H9 (cell line): Measurements from ENCODE around the gene GRIP1. TPM values are rescaled to one million over a fixed set of nuclear protein-coding genes. Genes with fewer than 3 reads are reported as not detected.

ENCODE experiments used
- DNase-seq: peaks from one replicate; pipeline ENCODE4 v3.0.0-alpha.2; 2017
- H2AFZ ChIP-seq: one replicate; pipeline ENCODE4 v1.6.1; 2013; ENCODE audit warnings: mild to moderate bottlenecking, low read length, control low read depth, moderate library complexity
- H2AK5ac ChIP-seq: 2 replicates; pipeline ENCODE4 v1.6.1; 2013; ENCODE audit warnings: low read length, control low read depth, mixed read lengths; ENCODE audit not compliant: insufficient read length
- H2BK120ac ChIP-seq: one replicate; pipeline ENCODE4 v1.6.1; 2013; ENCODE audit warnings: low read depth, mild to moderate bottlenecking, low read length, control low read depth, inconsistent platforms; ENCODE audit not compliant: poor library complexity, severe bottlenecking
- H2BK12ac ChIP-seq: 2 replicates; pipeline ENCODE4 v1.6.1; 2013; ENCODE audit warnings: low read length, control low read depth, mixed read lengths, low read depth; ENCODE audit not compliant: insufficient read length
- H2BK15ac ChIP-seq: 2 replicates; pipeline ENCODE4 v1.6.1; 2013; ENCODE audit warnings: low read depth, low read length, control low read depth
- H2BK20ac ChIP-seq: one replicate; pipeline ENCODE4 v1.6.1; 2013; ENCODE audit warnings: low read depth, mild to moderate bottlenecking, low read length, control low read depth, inconsistent platforms; ENCODE audit not compliant: poor library complexity, severe bottlenecking
- H2BK5ac ChIP-seq: 2 replicates; pipeline ENCODE4 v1.6.1; 2013; ENCODE audit warnings: low read length, control low read depth, mixed read lengths; ENCODE audit not compliant: insufficient read length
- H3K14ac ChIP-seq: 2 replicates; pipeline ENCODE4 v1.6.1; 2013; ENCODE audit warnings: low read length, control low read depth; ENCODE audit not compliant: insufficient read depth
- H3K18ac ChIP-seq: 2 replicates; pipeline ENCODE4 v1.6.1; 2013; ENCODE audit warnings: low read depth, mild to moderate bottlenecking, mixed read lengths, low read length, control low read depth; ENCODE audit not compliant: insufficient read length
- H3K23ac ChIP-seq: 2 replicates; pipeline ENCODE4 v1.6.1; 2013; ENCODE audit warnings: low read length, control low read depth, mixed read lengths, low read depth; ENCODE audit not compliant: insufficient read length
- H3K23me2 ChIP-seq: 2 replicates; pipeline ENCODE4 v1.6.1; 2013; ENCODE audit warnings: low read depth, mild to moderate bottlenecking, mixed read lengths, low read length, control low read depth; ENCODE audit not compliant: insufficient read length, poor library complexity, severe bottlenecking
- H3K27ac ChIP-seq: 2 replicates; pipeline ENCODE4 v1.5.1; 2013; ENCODE audit warnings: low read length, control low read depth, mixed read lengths, low read depth; ENCODE audit not compliant: insufficient read length
- H3K27me3 ChIP-seq: 2 replicates; pipeline ENCODE4 v1.6.1; 2013; ENCODE audit warnings: low read length, control low read depth, inconsistent platforms; ENCODE audit not compliant: insufficient read depth
- H3K4ac ChIP-seq: 2 replicates; pipeline ENCODE4 v1.6.1; 2013; ENCODE audit warnings: low read depth, mild to moderate bottlenecking, control low read depth, inconsistent platforms, low read length, moderate library complexity
- H3K4me1 ChIP-seq: 2 replicates; pipeline ENCODE4 v1.6.1; 2013; ENCODE audit warnings: low read length, control low read depth, inconsistent platforms; ENCODE audit not compliant: insufficient read depth
- H3K4me2 ChIP-seq: 2 replicates; pipeline ENCODE4 v1.6.1; 2013; ENCODE audit warnings: low read length, control low read depth, mixed read lengths; ENCODE audit not compliant: insufficient read length, insufficient read depth
- H3K56ac ChIP-seq: 2 replicates; pipeline ENCODE4 v1.6.1; 2013; ENCODE audit warnings: low read depth, mild to moderate bottlenecking, mixed read lengths, low read length, control low read depth; ENCODE audit not compliant: insufficient read length
- H3K79me1 ChIP-seq: 2 replicates; pipeline ENCODE4 v1.6.1; 2013; ENCODE audit warnings: low read depth, mild to moderate bottlenecking, moderate library complexity, low read length, control low read depth, inconsistent platforms; ENCODE audit not compliant: insufficient read depth, poor library complexity, severe bottlenecking
- H3K79me2 ChIP-seq: 2 replicates; pipeline ENCODE4 v1.6.1; 2013; ENCODE audit warnings: low read length, control low read depth, inconsistent platforms; ENCODE audit not compliant: insufficient read depth
- H3K9ac ChIP-seq: 2 replicates; pipeline ENCODE4 v1.6.1; 2013; ENCODE audit warnings: low read length, control low read depth, mixed read lengths; ENCODE audit not compliant: insufficient read length; ENCODE audit errors: extremely low read depth
- H3K9me3 ChIP-seq: one replicate; pipeline ENCODE4 v1.6.1; 2013; ENCODE audit warnings: low read depth, low read length, inconsistent platforms; ENCODE audit not compliant: control insufficient read depth
- H3T11ph ChIP-seq: one replicate; pipeline ENCODE4 v1.6.1; 2013; ENCODE audit warnings: mild to moderate bottlenecking, low read length, control low read depth, inconsistent platforms
- H4K20me1 ChIP-seq: one replicate; pipeline ENCODE4 v1.6.1; 2013; ENCODE audit not compliant: control insufficient read depth, insufficient read length, insufficient read depth
- H4K5ac ChIP-seq: 2 replicates; pipeline ENCODE4 v1.6.1; 2013; ENCODE audit warnings: low read depth, mild to moderate bottlenecking, mixed read lengths, low read length, control low read depth; ENCODE audit not compliant: insufficient read length
- H4K8ac ChIP-seq: replicated peaks from 2 replicates; pipeline ENCODE4 v1.6.1; 2013; ENCODE audit warnings: low read length, control low read depth, mixed read lengths, low read depth; ENCODE audit not compliant: insufficient read length
- H4K91ac ChIP-seq: 2 replicates; pipeline ENCODE4 v1.6.1; 2013; ENCODE audit warnings: low read depth, mild to moderate bottlenecking, moderate library complexity, mixed read lengths, low read length, control low read depth; ENCODE audit not compliant: insufficient read length
- H3K27ac Mint-ChIP-seq, 3 experiments: 2 replicates in 2 of 3; 3 replicates in 1 of 3; pipeline ENCODE4 v1.8.0; 2020 to 2021; ENCODE audit warnings: mixed read lengths in 3 of 3, mild to moderate bottlenecking in 1 of 3, moderate library complexity in 1 of 3
- H3K27me3 Mint-ChIP-seq: 2 replicates; pipeline ENCODE4 v1.8.0; 2021; ENCODE audit warnings: low read depth, mild to moderate bottlenecking, moderate library complexity, mixed read lengths
- H3K36me3 Mint-ChIP-seq, 3 experiments: 2 replicates in 2 of 3; 3 replicates in 1 of 3; pipeline ENCODE4 v1.8.0; 2020 to 2021; ENCODE audit warnings: low read depth in 3 of 3, mixed read lengths in 3 of 3; ENCODE audit not compliant: insufficient read depth in 1 of 3
- H3K4me1 Mint-ChIP-seq, 2 experiments: 2 replicates each; pipeline ENCODE4 v1.8.0; 2020; ENCODE audit warnings: mixed read lengths in 2 of 2
- H3K4me3 Mint-ChIP-seq, 2 experiments: 2 replicates in 1 of 2; 3 replicates in 1 of 2; pipeline ENCODE4 v1.8.0; 2020 to 2021; ENCODE audit warnings: mild to moderate bottlenecking in 2 of 2, mixed read lengths in 2 of 2, moderate library complexity in 1 of 2
- H3K9me3 Mint-ChIP-seq, 2 experiments: 2 replicates in 1 of 2; 3 replicates in 1 of 2; pipeline ENCODE4 v1.8.0; 2020; ENCODE audit warnings: mild to moderate bottlenecking in 2 of 2, mixed read lengths in 2 of 2, moderate library complexity in 1 of 2
- total RNA-seq: library from RNA; stranded (reverse); gene quantifications from 2 replicates; pipeline ENCODE4 v1.2.1, GENCODE V29; 2021
- TF ChIP-seq, protein P1 (sequence below): fragments of 200-600 bp; sonication (generic); conservative IDR thresholded peaks from 3 replicates; pipeline ENCODE4 v1.8.0; 2021; ENCODE audit warnings: antibody characterized with exemption, mild to moderate bottlenecking

Gene GRIP1
- total RNA-seq, 1 experiment from 2014 or later: 19.5 TPM

DNA sequence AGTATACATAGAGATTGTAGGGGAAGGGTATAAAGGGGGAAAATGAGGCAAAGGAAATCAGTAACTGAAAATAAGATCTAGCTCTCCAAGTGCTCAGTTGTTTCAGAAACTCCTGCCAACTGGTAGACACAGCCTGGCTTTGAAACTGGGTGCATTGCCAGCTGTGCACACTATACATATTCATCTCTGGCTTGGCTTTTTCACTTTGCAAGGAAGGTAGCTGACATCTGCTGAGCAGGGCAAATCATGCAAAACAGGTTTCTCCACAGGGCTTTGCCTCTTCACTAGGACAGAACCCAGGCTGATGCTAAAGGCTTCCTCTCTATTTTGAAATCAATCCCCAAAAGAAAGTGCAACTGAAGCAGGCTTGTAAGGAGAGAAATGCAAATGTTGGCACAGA, 275.1 kb downstream of the GRIP1 start:
- Histone ChIP-seq H3K27me3 (no peaks in the 10 kb centered on the region), H3K79me2 (no peaks in the 10 kb centered on the region), H2BK5ac (no peak overlapping the region), H3K23ac (no peak overlapping the region), H3K4me1 (peaks cover 11% of the 10 kb centered on the region; the same call in 1 of the 2 replicates), H3K9me3 (no peaks in the 10 kb centered on the region), H3K14ac (no peak overlapping the region), H4K20me1 (no peaks in the 10 kb centered on the region), H3K9ac (no peak overlapping the region), H3K56ac (no peak overlapping the region), H2BK12ac (no peak overlapping the region), H2BK15ac (no peak overlapping the region), H3K18ac (no peak overlapping the region), H3K4me2 (no peak overlapping the region), H2BK120ac (no peak overlapping the region), H3K4ac (no peak overlapping the region), H3T11ph (no peak overlapping the region), H2AK5ac (no peak overlapping the region), H3K23me2 (no peaks in the 10 kb centered on the region), H4K5ac (no peak overlapping the region), H2AFZ (no peak overlapping the region), H4K91ac (no peak overlapping the region), H3K79me1 (no peaks in the 10 kb centered on the region), H4K8ac (no peak overlapping the region), H2BK20ac (no peak overlapping the region), H3K27ac (no peak overlapping the region)
- Mint-ChIP-seq H3K27me3 (no peaks in the 10 kb centered on the region; the same call in 1 of the 2 replicates), H3K36me3 (no peaks in the 10 kb centered on the region; a peak in 2 of 7 replicates), H3K9me3 (no peaks in the 10 kb centered on the region), H3K4me1 (peaks cover 26% of the 10 kb centered on the region in 2 experiments), H3K27ac (no peak overlapping the region; a peak in 1 of 7 replicates), H3K4me3 (no peak overlapping the region)
- TF ChIP-seq, protein P1, sequence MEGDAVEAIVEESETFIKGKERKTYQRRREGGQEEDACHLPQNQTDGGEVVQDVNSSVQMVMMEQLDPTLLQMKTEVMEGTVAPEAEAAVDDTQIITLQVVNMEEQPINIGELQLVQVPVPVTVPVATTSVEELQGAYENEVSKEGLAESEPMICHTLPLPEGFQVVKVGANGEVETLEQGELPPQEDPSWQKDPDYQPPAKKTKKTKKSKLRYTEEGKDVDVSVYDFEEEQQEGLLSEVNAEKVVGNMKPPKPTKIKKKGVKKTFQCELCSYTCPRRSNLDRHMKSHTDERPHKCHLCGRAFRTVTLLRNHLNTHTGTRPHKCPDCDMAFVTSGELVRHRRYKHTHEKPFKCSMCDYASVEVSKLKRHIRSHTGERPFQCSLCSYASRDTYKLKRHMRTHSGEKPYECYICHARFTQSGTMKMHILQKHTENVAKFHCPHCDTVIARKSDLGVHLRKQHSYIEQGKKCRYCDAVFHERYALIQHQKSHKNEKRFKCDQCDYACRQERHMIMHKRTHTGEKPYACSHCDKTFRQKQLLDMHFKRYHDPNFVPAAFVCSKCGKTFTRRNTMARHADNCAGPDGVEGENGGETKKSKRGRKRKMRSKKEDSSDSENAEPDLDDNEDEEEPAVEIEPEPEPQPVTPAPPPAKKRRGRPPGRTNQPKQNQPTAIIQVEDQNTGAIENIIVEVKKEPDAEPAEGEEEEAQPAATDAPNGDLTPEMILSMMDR: no peak
- DNase-seq: no peak
